ENCODE data around the gene PACSIN1. TPM values are rescaled to one million over a fixed set of nuclear protein-coding genes. Genes with fewer than 3 reads are reported as not detected.

PACSIN1 gene
- total RNA-seq, 3 donors from 2014 or later, result 0.29 to 0.33 TPM; not detected in 1

- H3K36me3 ChIP-seq, result no peaks in the 10 kb centered on the region
- H3K9me3 ChIP-seq, result no peaks in the 10 kb centered on the region
- intact Hi-C loops (cut with DNase I; ENCODE audit: low total_unique reads), result no loop called here
- DNase-seq (ENCODE audit: low spot score in 2 of 2), result no peak
- no peak overlapping the region for H3K4me3 ChIP-seq
- H3K4me1 ChIP-seq, result no peaks in the 10 kb centered on the region
- TF ChIP-seq POLR2AphosphoS5 (IDR thresholded peaks at IDR 0.05) (no peak), CTCF (IDR thresholded peaks at IDR 0.05) (no peak), POLR2A (IDR thresholded peaks at IDR 0.05) (no peak)
- H3K27ac ChIP-seq, result no peak overlapping the region
- no peaks in the 10 kb centered on the region for H3K27me3 ChIP-seq
Observed at GRCh38 chr6:34510299-34510698, 44.4 kb downstream of the PACSIN1 start.

GRCh38 chr6:34511214-34511914 lies 45.5 kb downstream of the PACSIN1 start:
- Histone ChIP-seq H3K4me3 (no peak overlapping the region), H3K27ac (no peak overlapping the region), H3K4me1 (no peaks in the 10 kb centered on the region), H3K27me3 (no peaks in the 10 kb centered on the region), H3K9me3 (no peaks in the 10 kb centered on the region), H3K36me3 (no peaks in the 10 kb centered on the region)
- intact Hi-C loops (cut with DNase I; ENCODE audit: low total_unique reads), result no loop called here
- DNase-seq (ENCODE audit: low spot score in 2 of 2), result no peak
- TF ChIP-seq CTCF (IDR thresholded peaks at IDR 0.05), result no peak
- no peak for TF ChIP-seq POLR2AphosphoS5 (IDR thresholded peaks at IDR 0.05)
- TF ChIP-seq POLR2A (IDR thresholded peaks at IDR 0.05), result no peak

- H3K4me1 ChIP-seq, result no peaks in the 10 kb centered on the region
- intact Hi-C loops (cut with DNase I; ENCODE audit: low total_unique reads), result no loop called here
- no peaks in the 10 kb centered on the region for H3K27me3 ChIP-seq
- no peaks in the 10 kb centered on the region for H3K36me3 ChIP-seq
- DNase-seq (ENCODE audit: low spot score in 2 of 2), result no peak
- no peak overlapping the region for H3K27ac ChIP-seq
- TF ChIP-seq CTCF (IDR thresholded peaks at IDR 0.05) (no peak), POLR2AphosphoS5 (IDR thresholded peaks at IDR 0.05) (no peak), POLR2A (IDR thresholded peaks at IDR 0.05) (no peak)
- H3K9me3 ChIP-seq, result no peaks in the 10 kb centered on the region
- H3K4me3 ChIP-seq, result no peak overlapping the region
Observed at GRCh38 chr6:34511915-34512737, 46.2 kb downstream of the PACSIN1 start.

- Histone ChIP-seq H3K9me3 (no peaks in the 10 kb centered on the region), H3K4me1 (no peaks in the 10 kb centered on the region), H3K27ac (no peak overlapping the region), H3K36me3 (no peaks in the 10 kb centered on the region), H3K4me3 (no peak overlapping the region), H3K27me3 (no peaks in the 10 kb centered on the region)
- TF ChIP-seq POLR2A (IDR thresholded peaks at IDR 0.05) (no peak), POLR2AphosphoS5 (IDR thresholded peaks at IDR 0.05) (no peak), CTCF (IDR thresholded peaks at IDR 0.05) (no peak)
- no peak for DNase-seq (ENCODE audit: low spot score in 2 of 2)
- intact Hi-C loops (cut with DNase I; ENCODE audit: low total_unique reads), result no loop called here
Observed at GRCh38 chr6:34512738-34513115, 46.9 kb downstream of the PACSIN1 start.

GRCh38 chr6:34513646-34514045 lies 47.8 kb downstream of the PACSIN1 start:
- H3K4me1 ChIP-seq, result no peaks in the 10 kb centered on the region
- no peaks in the 10 kb centered on the region for H3K27me3 ChIP-seq
- intact Hi-C loops (cut with DNase I; ENCODE audit: low total_unique reads), result no loop called here
- TF ChIP-seq POLR2A (IDR thresholded peaks at IDR 0.05) (no peak), POLR2AphosphoS5 (IDR thresholded peaks at IDR 0.05) (no peak), CTCF (IDR thresholded peaks at IDR 0.05) (no peak)
- H3K4me3 ChIP-seq, result no peak overlapping the region
- H3K27ac ChIP-seq, result no peak overlapping the region
- no peaks in the 10 kb centered on the region for H3K36me3 ChIP-seq
- H3K9me3 ChIP-seq, result no peaks in the 10 kb centered on the region
- DNase-seq (ENCODE audit: low spot score in 2 of 2), result no peak

Data from breast epithelium (tissue), 4 donors.